ENCODE data around the gene C1QTNF9B.
"Not testable (repeated sequence)": the region's sequence is repeated elsewhere in the genome, so short reads cannot be mapped to it uniquely, and the experiment has no call there.

Gene C1QTNF9B

DNA sequence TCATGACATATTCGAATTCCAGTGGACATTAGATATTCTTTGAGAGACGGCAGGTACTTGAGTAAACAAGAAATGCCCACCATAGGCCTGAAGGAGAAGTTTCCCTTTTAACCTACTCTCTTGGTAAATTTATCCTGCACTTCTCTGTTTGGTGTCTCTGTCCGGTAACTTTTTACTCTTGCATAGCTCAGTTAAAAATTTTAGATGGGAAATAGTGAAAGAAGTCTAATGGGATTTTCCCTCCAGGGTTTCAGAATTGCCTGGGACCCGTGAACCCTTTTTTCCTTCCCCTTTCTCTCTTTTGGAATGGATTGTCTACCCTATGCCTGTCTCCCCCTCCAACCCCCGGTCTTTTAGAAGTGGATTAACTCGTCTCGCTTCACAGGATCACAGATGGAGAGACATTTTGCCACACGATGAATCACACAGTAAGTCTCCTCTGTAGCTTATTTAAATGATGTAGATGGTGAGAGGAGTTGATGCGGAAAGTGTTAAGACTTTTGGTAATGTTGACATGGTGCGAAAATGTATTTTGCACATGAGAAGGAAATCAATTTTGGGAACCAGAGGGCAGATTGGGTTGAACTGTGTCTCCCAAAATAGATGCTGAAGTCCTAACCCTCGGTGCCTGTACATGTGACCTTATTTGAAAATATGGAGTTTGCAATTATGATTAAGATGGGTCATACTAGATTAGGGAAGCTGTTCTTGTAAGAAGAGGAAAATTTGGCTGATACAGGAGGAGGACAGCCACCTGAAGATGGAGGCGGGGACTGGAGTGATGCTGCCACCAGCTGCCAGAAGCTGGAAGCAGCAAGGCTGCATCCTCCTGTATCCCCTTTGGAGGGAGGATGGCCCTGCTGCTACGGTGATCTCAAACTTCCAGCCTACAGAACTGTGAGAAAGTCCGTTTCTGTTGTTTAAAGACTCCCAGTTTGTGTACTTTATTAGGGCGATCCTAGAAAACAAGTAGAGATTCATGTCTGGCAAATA, 7.4 kb downstream of the C1QTNF9B start:
- no peak for DNase-seq

GRCh38 chr13:23888658-23889614, 8.4 kb downstream of the C1QTNF9B start, which contains the start of gene MIPEP:
TSS of gene MIPEP (minus strand) at chr13:23889400. CDS start at chr13:23889320, 80 bp downstream.
- DNase-seq, result peak; percentile 73

DNA sequence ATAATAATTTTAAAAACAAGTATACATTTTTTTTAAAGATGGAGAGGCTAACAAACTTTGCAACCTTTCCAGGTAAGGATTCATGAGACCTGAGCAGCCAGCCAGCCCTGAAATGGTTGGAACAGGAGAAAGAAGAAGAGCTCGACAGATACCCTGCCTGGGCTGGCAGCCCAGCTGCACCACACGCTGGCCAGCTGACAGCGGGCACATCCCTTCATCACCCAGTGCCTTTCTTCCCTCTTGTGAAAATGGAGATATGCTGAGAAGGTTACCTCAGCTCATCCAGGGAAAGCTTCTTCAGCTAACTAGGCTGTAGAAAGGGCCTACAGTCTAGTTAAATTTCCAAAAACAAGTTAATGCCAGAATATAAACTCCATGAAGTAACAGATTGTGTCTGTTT, 12.9 kb downstream of the C1QTNF9B start:
- DNase-seq, result not testable (repeated sequence)

- no peak for DNase-seq
Observed at GRCh38 chr13:23883255-23883654, 14.0 kb downstream of the C1QTNF9B start.

- DNase-seq, result not testable (repeated sequence)
Observed at GRCh38 chr13:23881402-23881800, 15.9 kb downstream of the C1QTNF9B start.

DNA sequence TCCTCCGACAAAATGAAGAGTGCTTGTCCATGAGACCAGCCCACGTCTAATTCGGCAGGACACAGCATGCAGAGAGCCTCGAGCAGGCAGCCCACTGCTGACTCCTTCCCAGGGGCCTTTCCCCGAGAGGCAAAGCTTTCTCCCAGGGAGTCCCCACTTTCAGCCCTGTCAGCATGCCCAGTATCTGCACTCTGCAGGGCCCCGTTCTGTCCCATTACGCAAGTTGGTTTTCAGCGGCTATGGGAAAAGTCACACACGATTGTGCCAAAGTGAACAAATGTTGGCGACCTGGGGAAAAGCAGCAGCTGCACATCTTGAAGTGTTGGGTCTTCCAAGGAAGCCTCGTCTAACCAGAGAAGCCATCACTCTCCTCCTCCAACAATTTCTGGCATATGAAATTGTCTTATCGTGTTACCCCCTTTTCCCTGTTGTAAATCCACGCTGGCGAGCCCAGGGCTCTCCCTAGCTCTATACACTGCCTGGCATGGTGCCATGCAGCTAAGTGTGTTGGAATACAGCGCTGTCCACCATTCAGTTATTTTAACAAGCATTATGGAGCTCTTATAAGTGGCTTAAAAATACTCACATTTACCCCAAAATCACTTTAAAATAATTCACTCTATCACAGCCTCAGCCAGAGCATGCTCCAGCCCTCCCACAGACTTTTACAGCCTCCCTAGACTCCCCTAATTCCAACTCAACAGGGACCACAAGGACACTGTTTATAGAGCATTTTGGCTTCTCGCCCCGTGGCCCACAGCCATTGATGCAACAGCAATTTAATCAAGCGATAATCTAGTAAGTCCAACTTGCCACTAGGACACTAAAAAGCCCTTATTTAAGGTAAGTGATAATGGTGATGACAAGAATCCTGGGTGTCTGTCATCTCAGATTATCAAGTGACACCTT, 16.6 kb downstream of the C1QTNF9B start:
- DNase-seq, result not testable (repeated sequence)

DNA sequence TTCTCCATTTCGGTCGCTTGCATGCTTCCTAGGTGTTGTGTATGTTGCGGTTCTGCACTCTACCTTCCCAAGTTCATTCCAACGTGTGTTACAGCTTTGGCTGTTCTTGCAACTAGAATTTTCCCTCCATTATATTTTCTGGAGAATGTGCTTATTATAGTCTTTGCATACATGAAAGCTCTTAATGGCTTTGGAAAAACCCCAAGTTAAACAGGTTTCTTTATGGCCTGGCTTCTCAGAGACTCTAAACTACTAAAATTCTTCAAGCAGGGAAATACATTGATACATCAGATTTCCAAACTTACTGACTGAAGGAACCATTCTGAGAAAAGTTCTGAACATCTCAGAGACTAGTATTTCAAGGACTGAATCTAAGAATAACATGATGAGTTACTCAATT, 20.0 kb downstream of the C1QTNF9B start:
- no peak for DNase-seq

GRCh38 chr13:23876265-23876664, 21.0 kb downstream of the C1QTNF9B start:
- no peak for DNase-seq

DNA sequence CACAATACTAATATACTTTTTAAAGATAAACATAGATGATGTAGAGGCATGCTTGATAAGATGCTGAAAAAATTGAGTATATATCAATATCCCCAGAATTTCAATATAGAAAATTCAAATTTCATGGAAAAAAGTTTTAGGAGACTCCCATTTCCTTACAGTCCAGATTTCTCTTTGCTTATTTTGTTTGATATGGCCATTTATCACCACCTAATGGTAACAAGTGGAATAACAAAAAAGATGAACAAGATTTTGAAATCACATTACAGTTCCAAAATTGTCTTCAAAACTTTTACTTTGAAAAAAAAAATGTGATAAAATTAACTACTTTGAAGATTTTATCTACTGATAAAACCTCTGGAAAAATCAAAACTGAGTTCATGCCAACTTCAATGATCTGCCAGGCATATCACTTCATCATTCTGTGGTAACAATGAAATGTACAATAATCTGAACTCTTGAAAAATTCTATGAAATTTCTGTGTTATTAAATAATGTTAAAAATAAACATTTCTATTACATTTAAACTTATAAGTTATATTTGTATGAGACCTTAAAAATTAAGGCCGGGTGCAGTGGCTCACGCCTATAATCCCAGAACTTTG, 25.6 kb downstream of the C1QTNF9B start:
- peak; percentile 22 for DNase-seq

DNA sequence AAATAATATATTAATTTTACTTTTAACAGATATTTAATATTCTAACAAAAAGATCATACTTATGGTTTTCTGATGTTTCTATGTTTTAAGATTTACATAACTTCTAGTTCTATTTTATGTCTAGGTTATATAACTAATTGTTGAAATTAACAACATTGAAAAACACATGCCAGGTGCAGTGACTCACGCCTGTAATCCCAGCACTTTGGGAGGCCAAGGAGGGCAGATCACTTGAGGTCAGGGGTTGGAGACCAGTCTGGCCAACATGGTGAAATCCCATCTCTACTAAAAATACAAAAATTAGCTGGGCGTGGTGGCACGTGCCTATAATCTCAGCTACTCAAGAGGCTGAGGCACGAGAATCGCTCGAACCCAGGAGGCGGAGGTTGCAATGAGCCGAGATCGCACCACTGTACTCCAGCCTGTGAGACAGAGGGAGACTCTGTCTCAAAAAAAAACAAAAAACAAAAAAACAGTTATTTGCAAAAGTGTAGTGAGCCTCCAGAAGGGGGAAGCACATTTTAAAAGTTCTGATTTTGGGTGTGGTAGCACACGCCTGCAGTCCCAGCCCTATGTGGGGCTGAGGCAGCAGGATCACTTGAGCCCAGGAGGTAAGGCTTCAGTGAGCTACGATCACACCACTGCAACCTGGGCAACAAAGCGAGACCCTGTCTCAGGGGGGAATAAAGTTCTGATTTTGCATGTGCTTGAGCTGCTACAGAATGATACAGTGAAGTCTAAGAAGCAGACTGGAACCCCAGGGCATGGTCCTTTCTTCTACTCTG, 26.8 kb downstream of the C1QTNF9B start:
- DNase-seq, result no peak

DNA sequence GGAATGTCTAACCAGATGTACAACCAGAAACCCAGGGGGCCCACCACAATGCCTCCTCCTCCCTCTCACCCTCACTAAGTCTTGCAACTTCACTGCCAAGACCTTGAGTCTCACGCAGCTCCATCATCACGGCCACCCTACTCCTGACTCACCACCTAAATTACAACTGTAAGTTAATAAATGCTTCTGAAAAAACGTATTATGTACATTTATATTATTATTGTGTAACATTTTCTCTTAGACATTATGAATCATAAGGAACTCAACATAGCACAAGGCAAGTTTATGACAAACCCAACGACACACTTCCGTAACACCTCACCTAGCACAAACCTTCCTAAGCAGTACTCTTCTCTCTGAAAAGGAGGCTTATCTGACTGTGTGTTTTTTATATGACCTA, 28.8 kb downstream of the C1QTNF9B start:
- DNase-seq, result no peak

DNA sequence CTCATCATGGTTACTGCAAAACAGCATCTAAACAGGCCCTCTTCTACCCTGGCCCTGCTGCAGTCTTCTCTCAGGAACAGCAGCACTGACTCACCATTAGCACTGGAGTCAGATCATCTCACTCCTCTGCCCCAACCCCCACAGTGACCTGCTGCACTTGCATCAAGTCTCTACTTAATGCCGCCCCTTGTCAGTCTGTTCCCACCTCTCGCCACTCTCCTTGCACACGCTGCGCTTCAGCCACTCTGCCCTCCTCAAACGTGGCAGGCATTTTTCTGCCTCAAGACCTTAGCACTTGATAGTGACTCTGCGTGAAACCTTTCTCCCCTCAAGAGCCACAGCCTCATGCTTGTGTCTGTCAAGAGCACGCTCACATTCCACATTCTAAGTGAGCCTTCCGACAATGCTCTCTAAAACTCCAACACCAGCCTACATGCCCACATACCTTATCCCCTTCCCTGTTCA, 30.2 kb downstream of the C1QTNF9B start:
- no peak for DNase-seq

- DNase-seq, result no peak
Observed at GRCh38 chr13:23866420-23867026, 30.8 kb downstream of the C1QTNF9B start.

DNA sequence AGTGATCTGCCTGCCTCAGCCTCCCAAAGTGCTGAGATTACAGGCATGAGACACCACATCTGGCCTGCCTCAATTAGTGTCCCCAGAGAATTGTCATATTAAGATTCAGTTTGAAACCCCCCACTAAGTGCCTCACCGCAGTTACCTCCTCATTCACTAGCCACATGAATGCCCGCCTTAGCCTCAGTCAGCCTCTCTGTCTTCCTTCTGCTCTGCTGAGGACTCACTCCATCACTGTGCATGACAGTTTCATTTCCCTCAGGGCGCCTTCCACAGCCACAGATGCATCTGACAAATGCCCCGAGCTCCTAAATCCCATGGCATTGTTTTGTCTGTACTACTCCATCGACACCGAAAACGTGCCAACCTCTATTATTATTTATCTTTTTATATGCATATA, 31.4 kb downstream of the C1QTNF9B start:
- no peak for DNase-seq

GRCh38 chr13:23865026-23865425, 32.3 kb downstream of the C1QTNF9B start:
- no peak for DNase-seq

DNA sequence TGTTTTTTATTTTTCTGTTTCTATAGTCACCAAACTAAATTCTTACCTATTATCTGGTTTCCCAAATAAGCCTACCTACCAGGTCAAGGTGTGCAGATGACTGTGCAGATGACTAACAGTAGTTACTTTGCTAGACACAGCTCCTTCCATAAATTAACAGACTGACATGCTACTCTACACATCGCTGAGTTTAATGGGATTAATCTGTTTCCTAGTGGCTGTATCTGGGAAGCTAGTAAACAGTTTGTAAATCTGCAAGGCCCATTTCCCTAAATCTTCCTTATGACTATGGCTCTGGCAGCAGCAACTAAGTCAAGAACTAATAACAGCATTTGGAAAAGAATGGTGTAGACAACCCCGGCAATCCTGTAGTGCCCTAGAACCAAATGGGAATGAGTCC, 36.0 kb downstream of the C1QTNF9B start:
- DNase-seq, result no peak

DNA sequence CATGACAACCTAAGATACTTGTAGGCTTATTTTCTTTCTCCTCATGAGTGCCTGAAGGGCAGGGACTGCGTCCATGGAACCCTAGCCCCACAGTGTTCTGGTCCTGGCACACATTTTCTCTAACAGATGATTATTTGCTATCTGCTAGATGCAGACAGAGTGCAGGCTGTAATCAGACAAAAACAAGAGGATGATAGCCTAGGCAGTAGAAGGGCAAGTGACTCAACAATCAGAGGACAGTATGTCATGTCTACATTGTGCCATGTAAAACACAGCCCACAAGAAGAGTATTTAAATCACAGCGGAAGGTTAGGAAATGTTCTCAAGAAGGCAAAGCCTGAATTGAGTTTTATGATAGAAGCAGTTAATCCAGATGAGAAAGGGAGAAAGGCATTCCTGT, 37.4 kb downstream of the C1QTNF9B start:
- no peak for DNase-seq

GRCh38 chr13:23859455-23859854, 37.8 kb downstream of the C1QTNF9B start:
- no peak for DNase-seq

- DNase-seq, result no peak
Observed at GRCh38 chr13:23858546-23858945, 38.8 kb downstream of the C1QTNF9B start.

DNA sequence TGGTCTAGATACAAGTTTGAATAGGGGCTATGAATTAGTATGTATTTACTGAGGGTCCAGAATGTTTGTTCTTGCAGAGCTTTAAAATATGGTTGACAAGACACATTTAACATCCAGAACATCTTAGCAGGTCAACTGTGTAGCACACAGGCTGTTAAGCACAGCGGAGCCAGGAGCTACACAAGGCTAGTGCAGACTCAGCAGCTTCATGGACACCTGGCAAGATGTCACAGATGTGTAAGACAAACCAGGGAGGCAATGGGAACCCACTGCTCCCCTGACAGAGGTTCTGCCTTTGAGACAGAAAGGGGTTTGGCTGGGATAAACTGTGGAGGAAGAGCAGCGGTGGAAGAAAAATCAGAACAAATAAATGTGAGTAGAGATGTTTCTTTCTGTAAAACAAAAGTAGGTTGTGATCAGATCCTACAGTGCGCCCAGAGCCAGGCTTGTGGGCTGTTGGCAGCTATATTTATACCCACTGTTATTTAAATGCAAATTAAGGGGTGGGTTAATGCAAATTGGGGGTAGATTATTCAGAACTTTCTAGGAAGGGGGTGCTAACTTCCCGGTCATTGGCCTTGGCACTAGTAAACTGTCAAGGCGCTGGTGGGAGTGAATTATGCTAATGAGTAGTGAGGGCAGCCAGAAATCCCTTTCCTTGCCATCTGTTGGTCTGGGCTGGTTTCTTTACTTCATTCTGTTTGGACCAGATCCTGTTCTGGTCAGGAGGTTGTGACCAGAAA, 41.1 kb downstream of the C1QTNF9B start:
- DNase-seq, result no peak

Data from SHP77 treated with DMSO at 0.1 percent for 48 hours (cell line).